Frontal cortex (tissue), 4 donors: ENCODE results near the gene MASP2. TPM values are rescaled to one million over a fixed set of nuclear protein-coding genes. Genes with fewer than 3 reads are reported as not detected.
"Not testable (repeated sequence)": the region's sequence is repeated elsewhere in the genome, so short reads cannot be mapped to it uniquely, and the experiment has no call there.

ENCODE experiments used
- DNase-seq, 2 donors: peaks; one replicate each; pipeline ENCODE4 v3.0.0; 2012; ENCODE audit warnings: low spot score in 2 of 2
- FAIRE-seq: peaks from 2 replicates; lab custom pipeline; 2012; peaks lifted over from hg19 to GRCh38; lab: Jason Lieb, UNC
- total RNA-seq: library from RNA; depleted of rRNA; stranded (reverse); fragments of >200 nt; gene quantifications from one replicate; pipeline ENCODE4 v1.2.3, GENCODE V29; 2014
- donor health status: control.
- donor health status: control.
- donor health status: control.

The MASP2 gene
- total RNA-seq, 1 donor from 2014 or later = not detected

- DNase-seq (no peak), FAIRE-seq (no peak)
Measured at GRCh38 chr1:11059155-11059967, 12.3 kb upstream of the MASP2 start.

- FAIRE-seq (no peak), DNase-seq (no peak)
Measured at GRCh38 chr1:11058595-11059154, 11.6 kb upstream of the MASP2 start.

- no peak for FAIRE-seq
- no peak for DNase-seq
Measured at GRCh38 chr1:11058026-11058425, 11.0 kb upstream of the MASP2 start.

- no peak for FAIRE-seq
- DNase-seq = no peak
Measured at GRCh38 chr1:11057477-11057876, 10.4 kb upstream of the MASP2 start.

GRCh38 chr1:11056504-11056903, 9.5 kb upstream of the MASP2 start:
- DNase-seq (no peak), FAIRE-seq (no peak)

GRCh38 chr1:11055676-11056075, 8.6 kb upstream of the MASP2 start:
- FAIRE-seq (no peak), DNase-seq (no peak)

GRCh38 chr1:11054666-11055065, 7.6 kb upstream of the MASP2 start:
- FAIRE-seq (no peak), DNase-seq (no peak)

GRCh38 chr1:11054181-11054580, 7.1 kb upstream of the MASP2 start:
- FAIRE-seq = no peak
- DNase-seq = no peak

GRCh38 chr1:11053758-11054137, 6.7 kb upstream of the MASP2 start:
- DNase-seq (no peak), FAIRE-seq (no peak)

- no peak for FAIRE-seq
- DNase-seq = no peak
Measured at GRCh38 chr1:11052839-11053757, 6.1 kb upstream of the MASP2 start.

GRCh38 chr1:11051781-11052511, 4.9 kb upstream of the MASP2 start:
- FAIRE-seq = no peak
- no peak for DNase-seq

- not testable (repeated sequence) for FAIRE-seq, DNase-seq
Measured at GRCh38 chr1:11051121-11051520, 4.1 kb upstream of the MASP2 start.

- FAIRE-seq = no peak
- DNase-seq = no peak
Measured at GRCh38 chr1:11046270-11046566, 821 bp downstream of the MASP2 start.

GRCh38 chr1:11045428-11046269, 1.4 kb downstream of the MASP2 start:
- no peak for FAIRE-seq
- DNase-seq = no peak

- DNase-seq (no peak), FAIRE-seq (no peak)
Measured at GRCh38 chr1:11044849-11045427, 2.1 kb downstream of the MASP2 start.

- no peak for FAIRE-seq
- DNase-seq = no peak
Measured at GRCh38 chr1:11044086-11044848, 2.8 kb downstream of the MASP2 start.

- FAIRE-seq (no peak), DNase-seq (no peak)
Measured at GRCh38 chr1:11042995-11043874, 3.8 kb downstream of the MASP2 start.
